BE2C (cell line): ENCODE data around the gene RPS6KA3.

Source experiments
- DNase-seq: peaks from one replicate; pipeline ENCODE4 v3.0.0-alpha.2; 2020
- H3K27me3 ChIP-seq: fragments of 250-450 bp; sonication (Bioruptor Pico); 2 replicates; pipeline ENCODE4 v1.5.1; 2020; ENCODE audit warnings: mild to moderate bottlenecking
- H3K36me3 ChIP-seq: fragments of 250-450 bp; sonication (Bioruptor Pico); 2 replicates; pipeline ENCODE4 v1.5.1; 2020; ENCODE audit warnings: mild to moderate bottlenecking
- H3K4me1 ChIP-seq: fragments of 250-450 bp; sonication (Bioruptor Pico); 2 replicates; pipeline ENCODE4 v1.5.1; 2020
- H3K4me3 ChIP-seq: 2 replicates; pipeline ENCODE4 v1.5.1; 2011; ENCODE audit warnings: low read depth, low read length
- H3K9me3 ChIP-seq: fragments of 250-450 bp; sonication (Bioruptor Pico); 2 replicates; pipeline ENCODE4 v1.5.1; 2020
- CTCF ChIP-seq: IDR thresholded peaks from 2 replicates; pipeline ENCODE4 v1.5.1; 2012; ENCODE audit warnings: mild to moderate bottlenecking, low read depth, low read length

Gene RPS6KA3

GRCh38 chrX:20101934-20102581 lies 164.7 kb downstream of the RPS6KA3 start:
- no peaks in the 10 kb centered on the region for H3K4me1 ChIP-seq
- no peaks in the 10 kb centered on the region for H3K9me3 ChIP-seq
- TF ChIP-seq CTCF: no peak
- no peaks in the 10 kb centered on the region for H3K36me3 ChIP-seq
- no peaks in the 10 kb centered on the region for H3K27me3 ChIP-seq
- DNase-seq: no peak
- no peak overlapping the region for H3K4me3 ChIP-seq
